ENCODE data around the gene RAVER1. TPM values are rescaled to one million over a fixed set of nuclear protein-coding genes. Genes with fewer than 3 reads are reported as not detected.

The RAVER1 gene
- total RNA-seq, 1 experiment from 2014 or later: 55.1 TPM

GRCh38 chr19:10333758-10334587, 644 bp upstream of the RAVER1 start:
- Mint-ChIP-seq H3K27me3 (ENCODE audit: insufficient read depth, unreplicated experiment) (no peaks in the 10 kb centered on the region), H3K4me1 (ENCODE audit: low read depth, unreplicated experiment) (peaks cover 5% of the 10 kb centered on the region), H3K4me3 (ENCODE audit: unreplicated experiment) (peak overlapping the region; percentile 85), H3K36me3 (ENCODE audit: insufficient read depth, unreplicated experiment) (peaks cover 42% of the 10 kb centered on the region), H3K9me3 (ENCODE audit: unreplicated experiment) (no peaks in the 10 kb centered on the region), H3K27ac (ENCODE audit: unreplicated experiment) (peak overlapping the region; percentile 81)
- DNase-seq: no peak
- ChIA-PET POLR2A (interaction anchor here (0.5 to 1.3 kb wide), 16 partner anchors 34 to 318 kb away, joined by 3 to 17 read pairs (median 6); partner anchors contain the start of genes CDC37, ICAM1, ICAM4 and ICAM5), CTCF (interaction anchor here (0.7 to 2.3 kb wide), 8 partner anchors 44 to 502 kb away, joined by 3 to 26 read pairs (median 6); partner anchors contain the start of genes CDC37, ICAM1, ICAM5 and TMED1)
- peak overlapping the region; percentile 79 for H3K4me3 ChIP-seq (ENCODE audit: low read depth, low read length)
- no peaks in the 10 kb centered on the region for H3K9me3 ChIP-seq
- peaks cover 6% of the 10 kb centered on the region; the same call in 1 of the 2 replicates for H3K4me1 ChIP-seq
- no peaks in the 10 kb centered on the region for H3K36me3 ChIP-seq (ENCODE audit: control insufficient read depth, insufficient read depth, low read length)
- no peaks in the 10 kb centered on the region for H3K27me3 ChIP-seq (replicated peaks; ENCODE audit: control insufficient read depth, insufficient read depth, low read length)
- TSS peak; percentile 71 for BruUV-seq (replicated peaks)
- intact Hi-C loops (cut with micrococcal nuclease; ENCODE audit: unreplicated experiment): loop anchor here (1.0 to 5.0 kb wide), 3 partner anchors 46 to 65 kb away; partner anchors contain the start of genes ICAM4, ICAM5 and TYK2
- TF ChIP-seq CTCF (IDR thresholded peaks at IDR 0.05; ENCODE audit: insufficient read depth in 1 of 2, low read depth in 1 of 2, low read length in 1 of 2, severe bottlenecking in 1 of 2, unreplicated experiment in 1 of 2): no peak

GRCh38 chr19:10332158-10332964, 968 bp downstream of the RAVER1 start:
- no peaks in the 10 kb centered on the region for H3K27me3 ChIP-seq (replicated peaks; ENCODE audit: control insufficient read depth, insufficient read depth, low read length)
- H3K9me3 ChIP-seq: no peaks in the 10 kb centered on the region
- Mint-ChIP-seq H3K9me3 (ENCODE audit: unreplicated experiment) (no peaks in the 10 kb centered on the region), H3K27me3 (ENCODE audit: insufficient read depth, unreplicated experiment) (no peaks in the 10 kb centered on the region), H3K27ac (ENCODE audit: unreplicated experiment) (peak overlapping the region; percentile 81), H3K36me3 (ENCODE audit: insufficient read depth, unreplicated experiment) (peaks cover 47% of the 10 kb centered on the region), H3K4me3 (ENCODE audit: unreplicated experiment) (peak overlapping the region; percentile 85), H3K4me1 (ENCODE audit: low read depth, unreplicated experiment) (peaks cover 5% of the 10 kb centered on the region)
- ChIA-PET POLR2A (interaction anchor here (0.9 to 1.3 kb wide), 2 partner anchors 48 to 71 kb away, joined by 3 to 6 read pairs; partner anchors contain the start of genes CDC37 and TYK2), CTCF (interaction anchor here (0.8 kb wide), 1 partner anchor 43 kb away, joined by 3 read pairs; the partner anchor contains the start of gene ICAM5)
- intact Hi-C loops (cut with micrococcal nuclease; ENCODE audit: unreplicated experiment): loop anchor here (2.0 to 5.0 kb wide), 2 partner anchors 45 to 64 kb away; partner anchors contain the start of genes ICAM4 and ICAM5
- peaks cover 6% of the 10 kb centered on the region; the same call in 1 of the 2 replicates for H3K4me1 ChIP-seq
- 0 out of 2 replicates have a peak, but pooled peaks cover 2% of the 10 kb centered on the region for H3K36me3 ChIP-seq (ENCODE audit: control insufficient read depth, insufficient read depth, low read length)
- no peak for TF ChIP-seq CTCF (IDR thresholded peaks at IDR 0.05; ENCODE audit: insufficient read depth in 1 of 2, low read depth in 1 of 2, low read length in 1 of 2, severe bottlenecking in 1 of 2, unreplicated experiment in 1 of 2)
- TSS peak; percentile 56 for BruUV-seq (replicated peaks)
- DNase-seq: peak in 1 of 2 experiments; percentile 30
- H3K4me3 ChIP-seq (ENCODE audit: low read depth, low read length): peak overlapping the region; percentile 79

GRCh38 chr19:10329555-10329954, 3.8 kb downstream of the RAVER1 start:
- ChIA-PET POLR2A (interaction anchor here (0.6 kb wide), 1 partner anchor 51 kb away, joined by 3 read pairs; the partner anchor contains the start of gene TYK2), CTCF (no interaction called here)
- intact Hi-C loops (cut with micrococcal nuclease; ENCODE audit: unreplicated experiment): no loop called here
- Histone ChIP-seq H3K9me3 (no peaks in the 10 kb centered on the region), H3K27me3 (replicated peaks; ENCODE audit: control insufficient read depth, insufficient read depth, low read length) (no peaks in the 10 kb centered on the region), H3K36me3 (ENCODE audit: control insufficient read depth, insufficient read depth, low read length) (0 out of 2 replicates have a peak, but pooled peaks cover 2% of the 10 kb centered on the region), H3K4me3 (ENCODE audit: low read depth, low read length) (no peak overlapping the region), H3K4me1 (no peaks in the 10 kb centered on the region; the same call in 1 of the 2 replicates)
- Mint-ChIP-seq H3K27ac (ENCODE audit: unreplicated experiment) (no peak overlapping the region), H3K27me3 (ENCODE audit: insufficient read depth, unreplicated experiment) (no peaks in the 10 kb centered on the region), H3K9me3 (ENCODE audit: unreplicated experiment) (no peaks in the 10 kb centered on the region), H3K4me3 (ENCODE audit: unreplicated experiment) (no peak overlapping the region), H3K4me1 (ENCODE audit: low read depth, unreplicated experiment) (peaks cover 5% of the 10 kb centered on the region), H3K36me3 (ENCODE audit: insufficient read depth, unreplicated experiment) (peaks cover 70% of the 10 kb centered on the region)
- no peak for DNase-seq
- BruUV-seq (replicated peaks): no TSS peak
- no peak for TF ChIP-seq CTCF (IDR thresholded peaks at IDR 0.05; ENCODE audit: insufficient read depth in 1 of 2, low read depth in 1 of 2, low read length in 1 of 2, severe bottlenecking in 1 of 2, unreplicated experiment in 1 of 2)

Measured in Caco-2 (cell line).